Stimulated activated CD4-positive, alpha-beta T cell treated with anti-CD3 and anti-CD28 coated beads, Interleukin-1b, Interleukin-23, amount 100 ng/mL, for 1 hour (primary cell): ENCODE data around the gene LRRC39.
"Not testable (repeated sequence)": the region's sequence is repeated elsewhere in the genome, so short reads cannot be mapped to it uniquely, and the experiment has no call there.

Experiments used
- DNase-seq, 2 donors: peaks; one replicate each; pipeline ENCODE4 v3.0.0-alpha.2; 2020; ENCODE audit warnings: low read depth in 2 of 2

Gene LRRC39

DNA sequence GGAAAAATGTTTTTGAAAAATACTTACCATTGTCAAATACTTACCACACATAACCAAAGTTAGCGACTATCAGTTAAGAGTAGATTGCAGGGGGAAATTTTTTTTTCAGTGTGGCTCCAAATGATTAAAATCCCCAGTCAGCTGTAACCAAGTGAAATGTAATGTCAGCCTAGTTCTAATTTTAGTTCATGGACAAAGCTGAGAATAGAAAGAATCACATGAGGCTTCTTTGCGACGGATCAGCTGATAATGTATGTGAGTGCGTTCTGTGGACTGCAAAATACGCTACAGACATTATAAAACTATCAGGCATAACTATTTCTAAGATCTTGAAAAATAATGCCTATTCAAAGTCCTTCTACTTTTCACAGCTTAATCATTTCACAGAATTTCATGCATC, at the start of gene LRRC39:
Gene LRRC39 (minus strand): TSS at position 166 of the 400 bp plus-strand sequence. CDS start 9,740 bp downstream, outside the sequence.
- no peak for DNase-seq

- DNase-seq = no peak
These were observed 44.4 kb upstream of the LRRC39 start for GRCh38 chr1:100222428-100222827.

- no peak for DNase-seq
These were observed 41.8 kb upstream of the LRRC39 start for GRCh38 chr1:100219883-100220282.

DNA sequence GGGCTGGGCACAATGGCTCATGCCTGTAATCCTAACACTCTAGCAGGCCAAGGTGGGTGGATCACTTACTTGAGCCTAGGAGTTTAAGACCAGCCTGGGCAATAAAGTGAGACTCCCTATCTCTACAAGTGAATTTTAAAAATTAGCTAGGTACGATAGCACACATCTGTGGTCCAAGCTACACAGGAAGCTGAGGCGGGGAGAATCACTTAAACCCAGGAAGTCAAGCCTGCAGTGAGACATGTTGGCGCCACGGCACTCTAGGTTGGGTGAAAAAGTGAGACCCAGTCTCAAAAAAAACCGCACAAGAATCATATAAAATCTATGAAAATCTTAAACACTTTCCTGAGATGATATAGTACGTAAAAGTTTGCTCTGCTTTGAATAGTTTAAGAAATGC, 41.4 kb upstream of the LRRC39 start:
- no peak for DNase-seq

GRCh38 chr1:100217834-100218233, 39.8 kb upstream of the LRRC39 start:
- DNase-seq = no peak

DNA sequence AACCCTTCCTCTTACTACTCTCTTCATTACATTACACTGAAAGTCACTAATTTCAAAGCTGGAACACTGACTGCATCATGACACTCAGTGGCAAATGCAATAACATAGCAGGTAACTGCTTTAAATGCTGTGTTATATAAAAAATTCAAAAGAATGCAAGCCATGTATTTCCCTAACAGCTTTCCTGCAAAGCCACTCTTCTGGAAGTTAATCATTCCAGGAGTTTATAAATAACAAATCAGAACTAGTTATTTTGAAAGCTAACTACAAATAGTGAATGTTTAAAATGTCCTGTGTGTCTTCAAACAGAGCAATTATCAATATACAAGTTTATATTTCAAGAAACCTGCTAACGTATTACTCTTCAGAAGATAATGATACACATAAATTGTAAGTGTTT, 37.0 kb upstream of the LRRC39 start:
- no peak for DNase-seq

DNA sequence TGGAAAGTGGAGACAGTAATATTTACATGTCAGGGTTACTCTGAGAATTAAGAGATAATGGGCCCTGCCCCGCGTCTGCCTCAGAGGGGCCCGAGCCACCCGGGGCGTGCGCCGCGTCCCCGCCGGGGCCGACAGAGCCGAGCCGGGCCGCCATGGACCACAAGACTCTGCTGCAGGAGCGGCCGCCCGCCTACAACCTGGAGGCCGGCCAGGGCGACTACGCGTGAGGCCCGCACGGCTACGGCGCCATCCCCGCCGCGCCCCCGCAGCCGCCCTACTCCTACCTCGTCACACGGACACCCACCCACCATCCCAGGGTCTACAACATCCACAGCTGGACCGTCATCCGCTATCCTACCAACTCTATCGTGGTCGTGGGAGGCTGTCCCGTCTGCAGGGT, 35.1 kb upstream of the LRRC39 start:
- DNase-seq = no peak

GRCh38 chr1:100206301-100206700, 28.2 kb upstream of the LRRC39 start:
- no peak for DNase-seq

DNA sequence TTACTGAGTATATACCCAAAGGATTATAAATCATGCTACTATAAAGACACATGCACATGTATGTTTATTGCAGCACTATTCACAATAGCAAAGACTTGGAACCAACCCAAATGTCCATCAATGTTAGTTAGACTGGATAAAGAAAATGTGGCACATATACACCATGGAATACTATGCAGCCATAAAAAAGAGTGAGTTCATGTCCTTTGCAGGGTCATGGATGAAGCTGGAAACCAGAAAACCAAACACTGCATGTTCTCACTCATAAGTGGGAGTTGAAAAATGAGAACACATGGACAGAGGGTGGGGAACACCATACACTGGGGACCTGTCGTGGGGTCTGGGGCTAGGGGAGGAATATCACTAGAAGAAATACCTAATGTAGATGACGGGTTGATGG, 27.5 kb upstream of the LRRC39 start:
- not testable (repeated sequence) for DNase-seq

DNA sequence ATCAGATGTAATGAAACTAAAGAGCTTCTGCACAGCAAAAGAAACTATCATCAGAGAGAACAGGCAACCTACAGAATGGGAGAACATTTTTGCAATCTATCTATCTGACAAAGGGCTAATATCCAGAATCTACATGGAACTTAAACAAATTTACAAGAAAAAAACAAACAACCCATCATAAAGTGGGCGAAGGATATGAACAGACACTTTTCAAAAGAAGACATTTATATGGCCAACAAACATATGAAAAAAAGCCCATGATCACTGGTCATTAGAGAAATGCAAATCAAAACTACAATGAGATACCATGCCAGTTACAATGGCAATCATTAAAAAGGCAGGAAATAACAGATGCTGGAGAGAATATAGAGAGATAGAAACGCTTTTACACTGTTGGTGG, 27.0 kb upstream of the LRRC39 start:
- not testable (repeated sequence) for DNase-seq

GRCh38 chr1:100202703-100203102, 24.6 kb upstream of the LRRC39 start:
- not testable (repeated sequence) for DNase-seq

GRCh38 chr1:100200060-100200459, 22.0 kb upstream of the LRRC39 start:
- not testable (repeated sequence) for DNase-seq

GRCh38 chr1:100198596-100198995, 20.5 kb upstream of the LRRC39 start:
- no peak for DNase-seq

DNA sequence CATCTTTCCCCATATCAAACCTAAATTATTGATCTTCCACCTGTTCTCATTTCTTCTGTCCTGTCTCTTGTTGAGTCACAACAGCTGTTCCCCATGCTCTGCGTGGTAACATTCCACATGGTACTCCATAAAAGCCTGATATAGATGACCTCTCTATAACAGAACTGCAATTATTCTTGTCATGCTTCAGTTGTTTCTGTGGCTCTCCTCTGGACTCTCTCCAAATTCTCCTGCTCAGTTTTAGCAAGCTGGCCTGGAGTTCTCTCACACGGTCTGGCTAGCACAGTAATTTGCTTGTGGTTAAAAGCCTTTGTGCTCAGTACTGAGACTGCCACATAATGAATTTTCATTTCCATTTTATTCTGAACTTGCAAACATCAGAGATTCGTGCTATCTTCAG, 10.6 kb upstream of the LRRC39 start:
- DNase-seq = no peak

DNA sequence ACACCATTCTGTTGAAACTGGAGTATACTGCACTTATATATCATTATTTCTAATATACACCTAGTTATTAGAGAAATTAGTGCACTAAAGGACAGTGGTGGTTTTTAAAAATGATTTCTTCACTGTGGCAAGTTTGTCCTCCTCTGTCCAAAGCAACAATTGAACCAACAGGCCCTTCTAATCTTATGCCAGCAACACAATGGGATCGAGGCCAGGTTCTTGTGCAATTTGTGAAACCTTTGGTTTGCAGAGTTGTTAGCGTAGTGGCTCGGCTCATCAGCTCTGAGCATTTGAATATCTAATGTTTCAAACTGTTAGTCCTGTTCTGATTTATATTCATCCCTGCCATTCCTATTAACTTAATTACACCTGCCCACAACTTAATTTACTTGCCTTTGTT, 9.9 kb upstream of the LRRC39 start:
- DNase-seq = no peak

DNA sequence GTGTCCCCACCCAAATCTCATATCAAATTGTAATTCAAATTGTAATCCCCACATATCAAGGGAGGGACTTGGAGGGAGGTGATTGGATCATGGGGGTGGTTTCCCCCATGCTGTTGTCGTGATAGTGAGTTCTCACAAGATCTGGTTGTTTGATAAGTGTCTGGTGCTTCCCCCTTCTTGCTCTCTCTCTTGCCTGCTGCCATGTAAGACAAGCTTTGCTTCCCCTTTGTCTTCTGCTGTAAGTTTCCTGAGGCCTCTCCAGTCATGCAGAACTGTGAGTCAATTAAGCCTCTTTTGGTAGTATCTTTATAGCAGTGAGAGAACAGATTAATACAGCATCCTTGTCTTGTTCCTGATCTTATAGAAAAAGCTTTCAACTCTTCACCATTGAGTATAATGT, 6.5 kb upstream of the LRRC39 start:
- DNase-seq = no peak

- no peak for DNase-seq
These were observed 5.3 kb upstream of the LRRC39 start for GRCh38 chr1:100183370-100183769.

DNA sequence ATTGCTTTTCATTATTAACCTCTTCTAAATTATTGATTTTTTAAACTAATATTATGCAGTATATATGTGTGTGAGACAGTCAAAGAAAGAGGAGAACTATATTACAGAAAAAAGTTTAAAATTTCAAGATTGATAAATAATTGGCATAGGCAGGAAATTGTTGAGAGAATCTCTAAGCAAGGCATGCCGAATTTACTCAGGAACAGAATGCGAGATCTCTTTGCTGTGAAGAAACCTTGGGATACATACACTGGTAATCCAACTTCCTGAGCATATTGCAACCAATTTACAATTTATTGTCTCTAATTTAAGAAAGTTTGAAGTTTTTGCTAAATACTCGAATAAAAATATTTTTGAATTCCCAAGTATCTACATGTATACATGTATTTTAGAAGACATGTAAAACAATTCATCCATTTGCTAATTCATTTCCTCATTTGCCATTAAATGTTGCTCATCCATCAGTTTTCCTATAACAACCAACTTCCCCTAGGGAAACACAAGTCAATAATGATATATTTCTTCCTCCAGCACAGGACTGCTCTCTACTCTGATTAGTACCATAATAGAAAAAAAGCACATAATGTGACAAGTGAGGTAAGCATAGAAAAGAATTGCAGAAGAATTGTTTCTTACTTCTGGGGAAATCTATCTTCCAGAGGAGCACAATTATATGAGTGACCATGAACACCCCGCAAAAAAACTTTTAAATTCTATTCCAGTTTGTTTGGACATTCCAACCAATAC, 588 bp downstream of the LRRC39 start:
- DNase-seq = no peak

DNA sequence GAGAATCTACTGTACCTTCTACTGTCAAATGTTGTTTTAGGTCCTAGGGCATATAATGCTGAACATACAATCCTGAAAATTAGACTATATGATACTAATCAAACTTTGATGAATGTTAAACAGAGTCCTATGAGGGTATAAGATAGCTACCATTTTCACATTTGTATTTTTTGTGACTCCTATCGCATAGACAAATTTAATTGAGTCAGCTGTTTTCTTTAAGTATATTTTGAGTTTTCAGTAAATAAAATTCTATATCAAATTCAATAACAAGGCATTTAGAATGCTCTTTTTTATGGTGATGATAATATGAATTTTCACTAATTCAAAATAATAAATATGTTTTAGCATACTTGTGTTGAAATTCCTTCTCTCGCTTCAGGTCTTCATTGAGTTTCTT, 10.0 kb downstream of the LRRC39 start:
- DNase-seq = no peak

DNA sequence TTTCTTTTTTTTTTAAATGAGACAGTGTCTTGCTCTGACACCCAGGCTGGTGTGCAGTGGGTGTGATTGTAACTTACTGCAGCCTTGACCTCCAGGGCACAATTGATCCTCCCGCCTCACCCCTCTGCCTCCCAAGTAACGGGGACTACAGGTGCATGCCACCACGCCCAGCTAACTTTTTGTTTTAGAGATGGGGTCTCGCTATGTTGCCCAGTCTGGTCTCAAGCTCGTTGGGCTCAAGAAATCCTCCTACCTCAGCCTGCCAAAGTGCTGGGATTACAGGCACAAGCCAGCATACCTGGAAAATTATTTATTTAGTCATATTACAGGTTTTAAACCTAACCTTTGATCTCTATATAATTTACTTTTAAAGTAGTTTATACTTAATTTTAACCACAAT, 13.4 kb downstream of the LRRC39 start:
- no peak for DNase-seq

- DNase-seq = no peak
These were observed 13.8 kb downstream of the LRRC39 start for GRCh38 chr1:100164216-100164615.

DNA sequence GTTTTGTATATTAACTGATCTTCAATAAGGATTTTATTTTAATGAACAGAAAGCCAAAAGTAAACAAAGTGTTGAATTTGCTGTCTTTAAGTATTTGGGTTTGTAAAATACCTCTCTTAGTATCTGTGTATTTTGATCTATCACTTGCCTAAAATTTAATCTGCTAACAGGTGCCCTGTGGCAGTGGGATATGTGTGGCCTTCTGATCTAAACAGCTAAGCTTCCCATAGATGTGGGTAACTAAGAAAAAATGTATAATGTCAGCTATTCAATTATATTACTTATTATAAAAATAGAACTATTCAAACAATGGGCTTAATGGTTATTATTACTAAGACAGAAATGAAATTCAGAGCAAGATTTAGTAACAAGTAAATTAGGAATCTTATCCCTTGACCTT, 15.2 kb downstream of the LRRC39 start:
- DNase-seq = no peak

DNA sequence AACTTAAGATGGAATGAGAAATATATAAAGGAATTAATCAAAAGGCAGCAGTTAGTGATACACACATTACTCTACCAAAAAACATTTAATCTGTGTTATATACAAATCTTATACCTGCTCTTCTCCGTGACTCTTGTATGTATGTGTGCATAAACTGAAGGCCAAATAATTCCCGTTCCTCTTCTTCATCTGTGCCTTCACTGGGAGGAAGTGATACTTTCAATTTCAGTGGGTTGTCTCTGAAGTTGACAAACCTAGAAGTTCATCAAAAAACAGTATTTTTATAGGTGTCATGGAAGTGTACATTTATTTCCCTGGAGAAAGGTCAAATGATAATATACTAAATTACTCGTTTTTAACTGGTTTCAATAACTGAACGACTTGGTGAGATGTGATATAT, 25.8 kb downstream of the LRRC39 start:
- no peak for DNase-seq

DNA sequence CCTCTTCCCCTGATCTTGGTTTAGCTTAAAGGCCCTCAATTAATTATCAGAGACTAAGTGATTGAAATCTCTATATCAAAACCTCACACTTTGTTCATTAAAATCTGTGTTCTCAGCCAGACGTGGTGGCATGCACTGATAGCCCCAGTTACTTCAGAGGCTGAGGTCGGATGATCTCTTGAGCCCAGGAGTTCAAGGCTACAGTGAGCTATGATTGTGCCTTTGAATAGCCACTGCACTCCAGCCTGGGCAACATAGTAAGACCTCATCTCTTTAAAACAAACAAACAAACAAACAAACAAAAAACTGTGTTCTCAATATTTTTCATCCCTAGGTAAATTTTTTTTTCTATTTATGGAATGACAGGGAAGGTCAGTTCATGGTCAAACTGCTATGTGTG, 26.4 kb downstream of the LRRC39 start:
- DNase-seq = no peak
